GM12891 (cell line): ENCODE results near the gene ZBTB20.

Source experiments
- POLR2AphosphoS5 ChIP-seq: IDR thresholded peaks from 2 replicates; pipeline ENCODE4 v1.6.1; 2011; ENCODE audit warnings: low read depth, low read length, control low read depth
- TAF1 ChIP-seq: IDR thresholded peaks from 2 replicates; pipeline ENCODE4 v1.6.1; 2011; ENCODE audit warnings: low read depth, low read length, control low read depth

GRCh38 chr3:114878114-114878839 lies 268.8 kb downstream of the ZBTB20 start:
- TF ChIP-seq POLR2AphosphoS5 (no peak), TAF1 (no peak)
